ENCODE results near the gene MEGF11.

The MEGF11 gene

GRCh38 chr15:66296186-66296585 is 42.6 kb upstream of the MEGF11 start:
- Histone ChIP-seq H3K27me3 (ENCODE audit: insufficient read depth, low read length) (no peaks in the 10 kb centered on the region), H4K20me1 (ENCODE audit: insufficient read depth, low read length) (no peaks in the 10 kb centered on the region), H3K79me2 (ENCODE audit: insufficient read depth, low read length) (peaks cover 34% of the 10 kb centered on the region), H2AFZ (ENCODE audit: low read length) (no peak overlapping the region), H3K4me2 (ENCODE audit: low read length) (peak overlapping the region; percentile 83), H3K4me1 (ENCODE audit: insufficient read depth, low read length, severe bottlenecking) (peaks cover 48% of the 10 kb centered on the region), H3K27ac (ENCODE audit: low read depth, low read length, poor library complexity, severe bottlenecking) (no peak overlapping the region), H3K36me3 (ENCODE audit: insufficient read depth, low read length) (peaks cover 39% of the 10 kb centered on the region; the same call in 1 of the 2 replicates), H3F3A (ENCODE audit: insufficient read depth, low read length) (no peaks in the 10 kb centered on the region), H3K9ac (ENCODE audit: low read length) (peak overlapping the region; percentile 88), H3K4me3 (ENCODE audit: low read depth, low read length, poor library complexity, severe bottlenecking) (peak overlapping the region; percentile 76), H3K9me2 (ENCODE audit: low read depth, low read length) (no peaks in the 10 kb centered on the region), H3K9me3 (ENCODE audit: low read length) (no peaks in the 10 kb centered on the region)
- TF ChIP-seq, protein P1, sequence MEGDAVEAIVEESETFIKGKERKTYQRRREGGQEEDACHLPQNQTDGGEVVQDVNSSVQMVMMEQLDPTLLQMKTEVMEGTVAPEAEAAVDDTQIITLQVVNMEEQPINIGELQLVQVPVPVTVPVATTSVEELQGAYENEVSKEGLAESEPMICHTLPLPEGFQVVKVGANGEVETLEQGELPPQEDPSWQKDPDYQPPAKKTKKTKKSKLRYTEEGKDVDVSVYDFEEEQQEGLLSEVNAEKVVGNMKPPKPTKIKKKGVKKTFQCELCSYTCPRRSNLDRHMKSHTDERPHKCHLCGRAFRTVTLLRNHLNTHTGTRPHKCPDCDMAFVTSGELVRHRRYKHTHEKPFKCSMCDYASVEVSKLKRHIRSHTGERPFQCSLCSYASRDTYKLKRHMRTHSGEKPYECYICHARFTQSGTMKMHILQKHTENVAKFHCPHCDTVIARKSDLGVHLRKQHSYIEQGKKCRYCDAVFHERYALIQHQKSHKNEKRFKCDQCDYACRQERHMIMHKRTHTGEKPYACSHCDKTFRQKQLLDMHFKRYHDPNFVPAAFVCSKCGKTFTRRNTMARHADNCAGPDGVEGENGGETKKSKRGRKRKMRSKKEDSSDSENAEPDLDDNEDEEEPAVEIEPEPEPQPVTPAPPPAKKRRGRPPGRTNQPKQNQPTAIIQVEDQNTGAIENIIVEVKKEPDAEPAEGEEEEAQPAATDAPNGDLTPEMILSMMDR (IDR thresholded peaks at IDR 0.05; ENCODE audit: low read length): no peak
- no peak for TF ChIP-seq EZH2 (IDR thresholded peaks at IDR 0.05; ENCODE audit: borderline replicate concordance, low read length)

GRCh38 chr15:66294932-66295235 is 41.3 kb upstream of the MEGF11 start:
- Histone ChIP-seq H3K27ac (ENCODE audit: low read depth, low read length, poor library complexity, severe bottlenecking) (peak overlapping the region; percentile 92), H3K9ac (ENCODE audit: low read length) (peak overlapping the region; percentile 88), H3K27me3 (ENCODE audit: insufficient read depth, low read length) (no peaks in the 10 kb centered on the region), H3K4me1 (ENCODE audit: insufficient read depth, low read length, severe bottlenecking) (peaks cover 54% of the 10 kb centered on the region), H3F3A (ENCODE audit: insufficient read depth, low read length) (no peaks in the 10 kb centered on the region), H3K79me2 (ENCODE audit: insufficient read depth, low read length) (peaks cover 34% of the 10 kb centered on the region), H2AFZ (ENCODE audit: low read length) (no peak overlapping the region), H3K9me2 (ENCODE audit: low read depth, low read length) (no peaks in the 10 kb centered on the region), H3K9me3 (ENCODE audit: low read length) (no peaks in the 10 kb centered on the region), H4K20me1 (ENCODE audit: insufficient read depth, low read length) (no peaks in the 10 kb centered on the region), H3K4me3 (ENCODE audit: low read depth, low read length, poor library complexity, severe bottlenecking) (peak overlapping the region; percentile 76), H3K4me2 (ENCODE audit: low read length) (peak overlapping the region; percentile 83), H3K36me3 (ENCODE audit: insufficient read depth, low read length) (peaks cover 30% of the 10 kb centered on the region; the same call in 1 of the 2 replicates)
- TF ChIP-seq, protein P1 (IDR thresholded peaks at IDR 0.05; ENCODE audit: low read length): no peak
- no peak for TF ChIP-seq EZH2 (IDR thresholded peaks at IDR 0.05; ENCODE audit: borderline replicate concordance, low read length)

- Histone ChIP-seq H3K4me3 (ENCODE audit: low read depth, low read length, poor library complexity, severe bottlenecking) (peak overlapping the region; percentile 76), H3K9me2 (ENCODE audit: low read depth, low read length) (no peaks in the 10 kb centered on the region), H3K27ac (ENCODE audit: low read depth, low read length, poor library complexity, severe bottlenecking) (peak overlapping the region; percentile 92), H3F3A (ENCODE audit: insufficient read depth, low read length) (no peaks in the 10 kb centered on the region), H3K4me1 (ENCODE audit: insufficient read depth, low read length, severe bottlenecking) (peaks cover 54% of the 10 kb centered on the region), H3K27me3 (ENCODE audit: insufficient read depth, low read length) (no peaks in the 10 kb centered on the region), H2AFZ (ENCODE audit: low read length) (no peak overlapping the region), H3K36me3 (ENCODE audit: insufficient read depth, low read length) (peaks cover 30% of the 10 kb centered on the region; the same call in 1 of the 2 replicates), H4K20me1 (ENCODE audit: insufficient read depth, low read length) (no peaks in the 10 kb centered on the region), H3K79me2 (ENCODE audit: insufficient read depth, low read length) (peaks cover 34% of the 10 kb centered on the region), H3K9me3 (ENCODE audit: low read length) (no peaks in the 10 kb centered on the region), H3K4me2 (ENCODE audit: low read length) (peak overlapping the region; percentile 83), H3K9ac (ENCODE audit: low read length) (peak overlapping the region; percentile 88)
- no peak for TF ChIP-seq EZH2 (IDR thresholded peaks at IDR 0.05; ENCODE audit: borderline replicate concordance, low read length)
- TF ChIP-seq, protein P1 (IDR thresholded peaks at IDR 0.05; ENCODE audit: low read length): no peak
These were observed 40.8 kb upstream of the MEGF11 start for GRCh38 chr15:66294157-66294931.
